HepG2 (cell line): ENCODE data around the gene HSD17B11. TPM values are rescaled to one million over a fixed set of nuclear protein-coding genes. Genes with fewer than 3 reads are reported as not detected.
A peak's percentile ranks its signal among the peaks of the same experiment; 100 is the strongest.
"Not testable (repeated sequence)": the region's sequence is repeated elsewhere in the genome, so short reads cannot be mapped to it uniquely, and the experiment has no call there.

Experiments
- CCDC6 ChIP-seq: sonication (generic); formaldehyde crosslinking; IDR thresholded peaks from 2 replicates; pipeline ENCODE4 v1.8.1; 2022; ENCODE audit warnings: mild to moderate bottlenecking, missing genetic modification reagents, moderate library complexity
- CREB1 ChIP-seq, 2 experiments: fragments of 450-650 bp in 1 of 2; IDR thresholded peaks; 2 replicates each; pipeline ENCODE4 v1.6.1; 2016 to 2017; ENCODE audit warnings: control low read depth in 1 of 2, mild to moderate bottlenecking in 1 of 2, missing compliant biosample characterization in 1 of 2, missing genetic modification characterization in 1 of 2
- DMAP1 ChIP-seq: IDR thresholded peaks from 2 replicates; pipeline ENCODE4 v1.6.1; 2016
- E2F1 ChIP-seq: sonication (generic); formaldehyde crosslinking; IDR thresholded peaks from 2 replicates; pipeline ENCODE4 v1.5.0; 2020; ENCODE audit warnings: missing genetic modification reagents
- HDAC2 ChIP-seq: sonication (generic); formaldehyde crosslinking; IDR thresholded peaks from 2 replicates; pipeline ENCODE4 v1.4.0; 2020; ENCODE audit warnings: missing genetic modification reagents
- HOXA3 ChIP-seq: sonication (generic); formaldehyde crosslinking; IDR thresholded peaks from 2 replicates; pipeline ENCODE4 v1.5.0; 2020; ENCODE audit warnings: missing genetic modification reagents
- KDM2A ChIP-seq: sonication (generic); formaldehyde crosslinking; IDR thresholded peaks from 2 replicates; pipeline ENCODE4 v1.4.0; 2020; ENCODE audit warnings: low read depth, missing genetic modification reagents, borderline replicate concordance
- PITX1 ChIP-seq: sonication (generic); formaldehyde crosslinking; IDR thresholded peaks from 2 replicates; pipeline ENCODE4 v1.5.1; 2020; ENCODE audit warnings: mild to moderate bottlenecking, missing genetic modification reagents
- SAP130 ChIP-seq: IDR thresholded peaks from 2 replicates; pipeline ENCODE4 v1.6.1; 2016; ENCODE audit warnings: low read depth
- TAF1 ChIP-seq: sonication (generic); formaldehyde crosslinking; IDR thresholded peaks from 2 replicates; pipeline ENCODE4 v1.4.0; 2020; ENCODE audit warnings: missing genetic modification reagents
- TFDP2 ChIP-seq: sonication (generic); formaldehyde crosslinking; IDR thresholded peaks from 2 replicates; pipeline ENCODE4 v1.4.0; 2020; ENCODE audit warnings: missing genetic modification reagents
- YY1 ChIP-seq: IDR thresholded peaks from 2 replicates; pipeline ENCODE4 v1.6.1; 2011; ENCODE audit warnings: low read length, low read depth, moderate library complexity, mild to moderate bottlenecking; ENCODE audit not compliant: insufficient read depth, insufficient replicate concordance
- ZHX2 ChIP-seq, 2 experiments: sonication (generic) in 1 of 2; formaldehyde crosslinking in 1 of 2; IDR thresholded peaks; 2 replicates each; pipeline versions ENCODE4 v1.6.1 to v1.9.0; 2014 to 2022; ENCODE audit warnings: antibody characterized with exemption in 1 of 2, borderline replicate concordance in 1 of 2, inconsistent platforms in 1 of 2, low read depth in 1 of 2, missing genetic modification reagents in 1 of 2
- ZMYM2 ChIP-seq: sonication (generic); formaldehyde crosslinking; IDR thresholded peaks from 2 replicates; pipeline ENCODE4 v1.8.0; 2022; ENCODE audit warnings: mild to moderate bottlenecking, missing genetic modification reagents
- ZMYM3 ChIP-seq: sonication (generic); formaldehyde crosslinking; IDR thresholded peaks from 2 replicates; pipeline ENCODE4 v1.5.1; 2020; ENCODE audit warnings: mild to moderate bottlenecking, missing genetic modification reagents
- ZNF441 ChIP-seq: sonication (generic); formaldehyde crosslinking; IDR thresholded peaks from 2 replicates; pipeline ENCODE4 v1.7.0; 2021; ENCODE audit warnings: missing genetic modification reagents, borderline replicate concordance
- ZNF687 ChIP-seq: sonication (generic); formaldehyde crosslinking; IDR thresholded peaks from 2 replicates; pipeline ENCODE4 v1.5.1; 2020; ENCODE audit warnings: mild to moderate bottlenecking, missing genetic modification reagents, moderate library complexity
- polyA plus RNA-seq, 8 experiments: library from polyadenylated mRNA; depleted of rRNA in 3 of 8; stranded (reverse) in 7 of 8; unstranded in 1 of 8; fragments of >200 nt; fragmentation: Illumina TruSeq in 4 of 8; extraction: Trizol in 4 of 8; gene quantifications; 2 replicates each; pipeline versions ENCODE4 v1.2.1 to v1.2.3, GENCODE V29; 2011 to 2016; ENCODE audit warnings: low read depth in 4 of 8, missing spikeins in 1 of 8, mixed read lengths in 1 of 8; ENCODE audit not compliant: insufficient read depth in 1 of 8
- total RNA-seq, 5 experiments: library from RNA; depleted of rRNA; stranded (reverse); fragments of >200 nt; fragmentation: Illumina TruSeq; extraction: Trizol; gene quantifications; 2 replicates each; pipeline ENCODE4 v1.2.3, GENCODE V29; 2016; ENCODE audit warnings: low read depth in 1 of 5

Gene HSD17B11
- total and polyA plus RNA-seq, 2 of the 13 experiments (the other 11 are each of a cell fraction or from before 2014, with no cell fraction given) = 121 to 158 TPM

- TF ChIP-seq ZNF687 (peak; percentile 53), HDAC2 (CRISPR knock-in tag) (0 out of 2 replicates have a peak, but pooled peaks have one; percentile 14), ZMYM2 (CRISPR knock-in tag) (0 out of 2 replicates have a peak, but pooled peaks have one; percentile 20), ZNF441 (CRISPR knock-in tag) (peak; percentile 99), ZMYM3 (CRISPR knock-in tag) (peak; percentile 51; the same call in 1 of the 2 replicates), TAF1 (peak; percentile 54; the same call in 1 of the 2 replicates), KDM2A (CRISPR knock-in tag) (0 out of 2 replicates have a peak, but pooled peaks have one; percentile 23), HOXA3 (CRISPR knock-in tag) (peak; percentile 62; the same call in 1 of the 2 replicates), SAP130 (CRISPR knock-in tag) (peak; percentile 38), CCDC6 (CRISPR knock-in tag) (0 out of 2 replicates have a peak, but pooled peaks have one; percentile 47), ZHX2 (IDR thresholded peaks at IDR 0.05; ENCODE audit: low read depth) (0 out of 2 replicates have a peak, but pooled peaks have one; percentile 61), YY1 (peak; percentile 88), E2F1 (CRISPR knock-in tag) (peak; percentile 80), TFDP2 (CRISPR knock-in tag) (peak; percentile 70), CREB1 (CRISPR knock-in tag; IDR thresholded peaks at IDR 0.05) (0 out of 2 replicates have a peak, but pooled peaks have one; percentile 6), DMAP1 (CRISPR knock-in tag) (peak; percentile 59), PITX1 (CRISPR knock-in tag) (0 out of 2 replicates have a peak, but pooled peaks have one; percentile 16)
- not testable (repeated sequence) for TF ChIP-seq ZHX2 (CRISPR knock-in tag; IDR thresholded peaks at IDR 0.05; ENCODE audit: borderline replicate concordance); CREB1 (IDR thresholded peaks at IDR 0.05)
- TF ChIP-seq, all 625 proteins: peak for 22; not testable (repeated sequence) for 603
These were observed 933 bp downstream of the HSD17B11 start (continued) for GRCh38 chr4:87390055-87390454.
